ENCODE results near the gene EXOC1L. TPM values are rescaled to one million over a fixed set of nuclear protein-coding genes. Genes with fewer than 3 reads are reported as not detected.

Gene EXOC1L
- not detected in 2 replicates for total RNA-seq

GRCh38 chr4:55819634-55820033 lies at the start of gene EXOC1L:
TSS of gene EXOC1L (plus strand) at chr4:55819790. CDS start at chr4:55820027, 237 bp downstream.

DNA sequence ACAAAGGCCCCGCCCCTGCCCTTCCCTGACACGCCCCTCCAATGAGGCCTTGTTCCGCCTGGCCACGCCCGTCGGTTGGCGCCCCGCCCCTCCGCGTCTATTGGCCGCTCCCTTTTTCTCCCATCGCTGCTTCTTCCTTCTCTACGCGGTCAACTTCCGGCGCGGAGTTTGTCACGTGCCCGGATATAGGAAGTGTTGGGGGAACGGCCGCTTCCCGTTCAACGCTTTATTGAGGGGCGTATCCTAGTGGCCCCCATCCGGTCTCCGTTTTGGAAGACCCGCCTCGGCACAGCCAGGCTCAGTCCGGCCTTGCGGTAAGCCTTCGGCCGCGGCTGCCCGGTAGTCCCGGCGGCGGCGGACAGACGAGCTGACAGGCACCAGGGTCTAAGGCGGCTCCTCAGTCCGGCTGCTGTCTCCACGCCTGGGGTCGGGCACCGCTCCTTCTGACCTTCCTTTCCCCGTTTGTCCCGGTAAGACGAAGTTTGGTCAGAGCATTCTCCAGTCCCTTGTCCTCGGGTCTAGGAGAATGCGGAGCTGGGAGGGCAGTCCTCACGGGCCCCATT lies 34.0 kb downstream of the EXOC1L start, which contains the start of gene EXOC1:
TSS of gene EXOC1 (plus strand) at position 165 of the 563 bp plus-strand sequence. CDS start 4,676 bp downstream, outside the sequence.

Other genes starting within 250 kb of the EXOC1L start
- gene PDCL2, start 227.5 kb upstream of the EXOC1L start, total RNA-seq = not detected in 2 replicates
- gene NMU, start 183.5 kb upstream of the EXOC1L start, total RNA-seq = 0.09 and 0.72 TPM in 2 replicates
- gene EXOC1, start 33.9 kb downstream of the EXOC1L start, total RNA-seq = 38.1 and 41.7 TPM in 2 replicates
- 8.9 and 9.0 TPM in 2 replicates for gene CEP135, start 129.2 kb downstream of the EXOC1L start, total RNA-seq